K562 (cell line): ENCODE measurements around the gene CTCFL. TPM values are rescaled to one million over a fixed set of nuclear protein-coding genes. Genes with fewer than 3 reads are reported as not detected.

Experiments
- ARID2 ChIP-seq: fragments of 450-650 bp; IDR thresholded peaks from 2 replicates; pipeline ENCODE4 v1.6.1; 2017; ENCODE audit warnings: antibody characterized with exemption, mild to moderate bottlenecking
- ATF7 ChIP-seq: fragments of 450-650 bp; IDR thresholded peaks from 2 replicates; pipeline ENCODE4 v1.7.1; 2014; ENCODE audit warnings: mild to moderate bottlenecking, moderate library complexity
- BCOR ChIP-seq: fragments of 450-650 bp; IDR thresholded peaks from 2 replicates; pipeline ENCODE4 v1.6.1; 2016
- BRD4 ChIP-seq: fragments of 200-600 bp; sonication (generic); IDR thresholded peaks from 2 replicates; pipeline ENCODE4 v1.6.1; 2017; ENCODE audit warnings: inconsistent platforms
- CREB3L1 ChIP-seq: fragments of 450-650 bp; IDR thresholded peaks from 2 replicates; pipeline ENCODE4 v1.6.1; 2014; ENCODE audit warnings: low read depth, mild to moderate bottlenecking, moderate library complexity, borderline replicate concordance
- E2F5 ChIP-seq: sonication (generic); formaldehyde crosslinking; IDR thresholded peaks from 2 replicates; pipeline ENCODE4 v1.8.0; 2022; ENCODE audit warnings: mild to moderate bottlenecking, missing genetic modification reagents
- EHMT2 ChIP-seq: fragments of 450-650 bp; IDR thresholded peaks from 2 replicates; pipeline ENCODE4 v1.6.1; 2018; ENCODE audit warnings: antibody characterized with exemption
- HDAC2 ChIP-seq: fragments of 450-650 bp; IDR thresholded peaks from 2 replicates; pipeline ENCODE4 v1.6.1; 2016; ENCODE audit warnings: mild to moderate bottlenecking
- KAT2B ChIP-seq: IDR thresholded peaks from one replicate; pipeline ENCODE4 v1.6.1; 2012; ENCODE audit warnings: low read depth, mild to moderate bottlenecking, control low read depth, inconsistent platforms, low read length, moderate library complexity
- MAX ChIP-seq: sonication (generic); formaldehyde crosslinking; IDR thresholded peaks from 2 replicates; pipeline ENCODE4 v1.9.0; 2022; ENCODE audit warnings: mild to moderate bottlenecking, missing genetic modification reagents
- NCOA4 ChIP-seq: fragments of 450-650 bp; IDR thresholded peaks from 2 replicates; pipeline ENCODE4 v1.6.1; 2018; ENCODE audit warnings: mild to moderate bottlenecking; ENCODE audit not compliant: partially characterized antibody
- NRF1 ChIP-seq, 2 experiments: fragments of 450-650 bp; IDR thresholded peaks in 1 of 2; conservative IDR thresholded peaks in 1 of 2; 2 replicates each; pipeline ENCODE4 v1.6.1; 2014; ENCODE audit warnings: mild to moderate bottlenecking in 2 of 2
- RFX5 ChIP-seq: IDR thresholded peaks from 2 replicates; pipeline ENCODE4 v1.6.1; 2011; ENCODE audit warnings: low read depth, mild to moderate bottlenecking, improper control_type of control experiment, low read length
- RHOXF2B ChIP-seq: fragments of 250-450 bp; sonication (Bioruptor Pico); conservative IDR thresholded peaks from 2 replicates; pipeline ENCODE4 v1.5.1; 2021
- YBX1 ChIP-seq: fragments of 450-650 bp; IDR thresholded peaks from 2 replicates; pipeline ENCODE4 v1.7.1; 2016; ENCODE audit warnings: mild to moderate bottlenecking
- ZNF239 ChIP-seq: fragments of 250-450 bp; sonication (Bioruptor Pico); IDR thresholded peaks from 2 replicates; pipeline ENCODE4 v1.4.0; 2020; ENCODE audit warnings: mild to moderate bottlenecking
- ZNF354B ChIP-seq: fragments of 250-450 bp; sonication (Bioruptor Pico); IDR thresholded peaks from 2 replicates; pipeline ENCODE4 v1.4.0; 2020
- ZNF589 ChIP-seq: fragments of 200-800 bp; sonication (Bioruptor generic); IDR thresholded peaks from 2 replicates; pipeline ENCODE4 v1.6.1; 2016; ENCODE audit warnings: low read depth, missing genetic modification characterization, missing compliant biosample characterization
- ZNF639 ChIP-seq, 2 experiments: fragments of 200-800 bp in 1 of 2; sonication (Bioruptor generic) in 1 of 2; sonication (generic) in 1 of 2; formaldehyde crosslinking in 1 of 2; IDR thresholded peaks in 1 of 2; conservative IDR thresholded peaks in 1 of 2; 2 replicates each; pipeline versions ENCODE4 v1.5.0 to v1.6.1; 2016 to 2020; ENCODE audit warnings: missing compliant biosample characterization in 1 of 2, missing genetic modification characterization in 1 of 2, missing genetic modification reagents in 1 of 2
- ZNF740 ChIP-seq, 3 experiments: fragments of 200-800 bp in 1 of 3; sonication (Bioruptor generic) in 1 of 3; sonication (generic) in 1 of 3; formaldehyde crosslinking in 1 of 3; IDR thresholded peaks; 2 replicates each; pipeline versions ENCODE4 v1.6.1 to v1.8.0; 2016 to 2022; ENCODE audit warnings: mild to moderate bottlenecking in 2 of 3, missing compliant biosample characterization in 2 of 3, missing genetic modification characterization in 2 of 3, missing genetic modification reagents in 1 of 3
- polyA plus RNA-seq, 8 experiments: library from polyadenylated mRNA; depleted of rRNA in 4 of 8; stranded (reverse) in 5 of 8; unstranded in 3 of 8; fragments of >200 nt; fragmentation: Nextera tagmentation in 2 of 8; fragmentation: Illumina TruSeq in 1 of 8; extraction: Ambion mirVana in 2 of 8; extraction: Trizol in 1 of 8; gene quantifications; 2 replicates each; pipeline versions ENCODE4 v1.2.1 to v1.2.3, GENCODE V29; 2011 to 2014; ENCODE audit warnings: inconsistent platforms in 1 of 8, missing spikeins in 1 of 8
- total RNA-seq, 7 experiments: library from RNA; depleted of rRNA in 6 of 7; stranded (reverse); fragments of >200 nt in 6 of 7; fragmentation: Illumina TruSeq in 2 of 7; extraction: Trizol in 2 of 7; gene quantifications; 2 replicates each; pipeline versions ENCODE4 v1.2.1 to v1.2.3, GENCODE V29; 2011 to 2021; ENCODE audit warnings: low replicate concordance in 1 of 7

CTCFL gene
- total and polyA plus RNA-seq, 9 of the 15 experiments (the other 6 are each of a cell fraction or from before 2014, with no cell fraction given): 42.4 to 188 (median 111) TPM

- no peak for TF ChIP-seq HDAC2
- no peak for TF ChIP-seq RFX5
- no peak for TF ChIP-seq ZNF354B (CRISPR knock-in tag)
- TF ChIP-seq EHMT2: no peak
- TF ChIP-seq ZNF239: no peak
- no peak for TF ChIP-seq CREB3L1
- TF ChIP-seq NCOA4: no peak
- TF ChIP-seq BRD4: peak; percentile 67; the same call in 1 of the 2 replicates
- 0 out of 2 replicates have a peak, but pooled peaks have one; percentile 19 for TF ChIP-seq ZNF740 (CRISPR knock-in tag; IDR thresholded peaks at IDR 0.05)
- peak in 1 of 2 experiments; percentile 76; a peak in 2 of 4 replicates for TF ChIP-seq ZNF740 (tag; IDR thresholded peaks at IDR 0.05)
- TF ChIP-seq RHOXF2B: no peak
- TF ChIP-seq ZNF589 (CRISPR knock-in tag): no peak
- no peak for TF ChIP-seq ATF7
- 0 out of 4 replicates have a peak, but pooled peaks of 1 of the 2 experiments have one; percentile 15 for TF ChIP-seq ZNF639 (CRISPR knock-in tag; conservative IDR thresholded peaks at IDR 0.05 in 1 of 2, IDR thresholded peaks at IDR 0.05 in 1 of 2)
- TF ChIP-seq NRF1 (conservative IDR thresholded peaks at IDR 0.05 in 1 of 2, IDR thresholded peaks at IDR 0.05 in 1 of 2): no peak
- TF ChIP-seq YBX1: no peak
- no peak for TF ChIP-seq MAX (CRISPR knock-in tag)
- no peak for TF ChIP-seq E2F5 (CRISPR knock-in tag)
- TF ChIP-seq ARID2: peak; percentile 66; the same call in 1 of the 2 replicates
- 0 out of 2 replicates have a peak, but pooled peaks have one; percentile 10 for TF ChIP-seq BCOR
- peak; percentile 88 for TF ChIP-seq KAT2B
These were observed 1.3 kb upstream of the CTCFL start (continued) for GRCh38 chr20:57526087-57526884.
